GM12878 (cell line): Measurements from ENCODE around the gene TNIP1. TPM values are rescaled to one million over a fixed set of nuclear protein-coding genes. Genes with fewer than 3 reads are reported as not detected.

Source experiments
- ATAC-seq: fragments of 200-7000 bp; cut with Tn5 transposase; 3 replicates; pipeline ENCODE4 v1.9.1; 2020; ENCODE audit warnings: mild to moderate bottlenecking, moderate library complexity
- BruUV-seq: library from RNA; stranded (reverse); fragments of 400-500 nt; replicated peaks from 2 replicates; lab custom pipeline; 2021; lab: Mats Ljungman, UMichigan
- CTCF ChIA-PET: fragments of 300-600 bp; sonication (Branson Sonifier 250); formaldehyde crosslinking; extraction: SDS; loops from one replicate; lab custom pipeline; 2021; ENCODE audit warnings: inconsistent platforms; lab: Yijun Ruan, JAX
- POLR2A ChIA-PET: fragments of 350-600 bp; formaldehyde crosslinking; extraction: SDS; loops from one replicate; lab custom pipeline; 2021; ENCODE audit warnings: inconsistent platforms; lab: Charles Lee
- RAD21 ChIA-PET: fragments of 300-600 bp; sonication (Branson Sonifier 250); formaldehyde crosslinking; loops from one replicate; lab custom pipeline; 2023; ENCODE audit warnings: antibody characterized with exemption; ENCODE audit not compliant: unreplicated experiment; lab: Charles Lee
- SMC1A ChIA-PET: fragments of 300-600 bp; sonication (Branson Sonifier 250); formaldehyde crosslinking; loops from one replicate; lab custom pipeline; 2023; ENCODE audit not compliant: unreplicated experiment, uncharacterized antibody; lab: Charles Lee
- DNase-seq: peaks from one replicate; pipeline ENCODE4 v3.0.0-alpha.2; 2011; ENCODE audit warnings: low read depth, low spot score
- FAIRE-seq: peaks from 3 replicates; lab custom pipeline; 2011; peaks lifted over from hg19 to GRCh38; lab: Jason Lieb, UNC
- H2AFZ ChIP-seq: 2 replicates; pipeline ENCODE4 v1.6.0; 2011; ENCODE audit warnings: low read depth, low read length, control low read depth; ENCODE audit not compliant: control insufficient read depth
- H3K27ac ChIP-seq: 2 replicates; pipeline ENCODE4 v1.5.1; 2011; ENCODE audit warnings: control low read depth; ENCODE audit not compliant: control insufficient read depth, insufficient read depth
- H3K27me3 ChIP-seq, 2 experiments: replicated peaks in 1 of 2; 2 replicates each; pipeline versions ENCODE4 v1.6.0 to v1.6.1; 2011; ENCODE audit warnings: low read length in 1 of 2; ENCODE audit not compliant: control insufficient read depth in 2 of 2, insufficient read depth in 2 of 2
- H3K36me3 ChIP-seq, 2 experiments: 2 replicates each; pipeline ENCODE4 v1.5.1; 2011; ENCODE audit warnings: low read length in 1 of 2; ENCODE audit not compliant: control insufficient read depth in 2 of 2, insufficient read depth in 2 of 2
- H3K4me1 ChIP-seq: 2 replicates; pipeline ENCODE4 v1.6.1; 2011; ENCODE audit warnings: mild to moderate bottlenecking, low read length, moderate library complexity, mixed read lengths; ENCODE audit not compliant: control insufficient read depth, insufficient read depth
- H3K4me2 ChIP-seq: 2 replicates; pipeline ENCODE4 v1.6.0; 2011; ENCODE audit warnings: control low read depth; ENCODE audit not compliant: control insufficient read depth, insufficient read depth
- H3K4me3 ChIP-seq: fragments of 200-600 bp; sonication (generic); 2 replicates; pipeline ENCODE4 v1.5.1; 2016
- H3K79me2 ChIP-seq: 2 replicates; pipeline ENCODE4 v1.6.0; 2011; ENCODE audit warnings: low read length; ENCODE audit not compliant: control insufficient read depth, insufficient read depth
- H3K9ac ChIP-seq: 2 replicates; pipeline ENCODE4 v1.8.0; 2011; ENCODE audit warnings: low read length, control low read depth, mixed read lengths; ENCODE audit not compliant: control insufficient read depth, insufficient read depth
- H3K9me3 ChIP-seq: replicated peaks from 3 replicates; pipeline ENCODE4 v1.5.1; 2011; ENCODE audit warnings: mild to moderate bottlenecking, low read length; ENCODE audit not compliant: control insufficient read depth, insufficient read depth
- H4K20me1 ChIP-seq: 2 replicates; pipeline ENCODE4 v1.6.0; 2011; ENCODE audit not compliant: control insufficient read depth, insufficient read depth
- EGR1 ChIP-seq, 2 experiments: IDR thresholded peaks; 1 replicate in 1 of 2; 2 replicates in 1 of 2; pipeline ENCODE4 v1.6.1; 2011 to 2012; ENCODE audit warnings: low read depth in 2 of 2, low read length in 2 of 2, borderline replicate concordance in 1 of 2, mild to moderate bottlenecking in 1 of 2, moderate library complexity in 1 of 2
- NFIC ChIP-seq: IDR thresholded peaks from 2 replicates; pipeline ENCODE4 v1.6.1; 2012; ENCODE audit warnings: low read depth, mild to moderate bottlenecking, inconsistent platforms, low read length, moderate library complexity
- PBX3 ChIP-seq: IDR thresholded peaks from 2 replicates; pipeline ENCODE4 v1.6.1; 2011; ENCODE audit warnings: mild to moderate bottlenecking, low read depth, low read length, moderate library complexity; ENCODE audit not compliant: insufficient replicate concordance
- POLR2A ChIP-seq: IDR thresholded peaks from 2 replicates; pipeline ENCODE4 v1.6.1; 2011; ENCODE audit warnings: low read depth, mild to moderate bottlenecking, low read length
- WGBS: methylation state at CpG from one replicate; pipeline ENCODE4 v1.1.6; 2016; ENCODE audit warnings: low lambda C conversion rate; ENCODE audit not compliant: insufficient replicate concordance, insufficient coverage; ENCODE audit errors: missing lambda C conversion rate; 5-methylcytosine and 5-hydroxymethylcytosine counted together
- in situ Hi-C: fragments of 300-500 bp; cut with MboI; formaldehyde crosslinking; loops from 9 replicates; pipeline ENCODE4 v1.14.3; 2018; ENCODE audit warnings: mixed read lengths
- intact Hi-C: fragments of 100-400 bp; cut with micrococcal nuclease; formaldehyde crosslinking; loops from one replicate; pipeline ENCODE4 v1.14.2; 2022; ENCODE audit not compliant: unreplicated experiment
- polyA plus RNA-seq, 11 experiments: library from polyadenylated mRNA; depleted of rRNA in 4 of 11; unstranded in 6 of 11; stranded (reverse) in 5 of 11; fragments of >200 nt; fragmentation: Nextera tagmentation in 4 of 11; fragmentation: Illumina TruSeq in 1 of 11; extraction: Ambion mirVana in 4 of 11; extraction: Trizol in 1 of 11; gene quantifications; 1 replicate in 1 of 11; 2 replicates in 10 of 11; pipeline versions ENCODE4 v1.2.1 to v1.2.3, GENCODE V29; 2011 to 2016; ENCODE audit warnings: inconsistent platforms in 2 of 11, missing spikeins in 2 of 11, low read depth in 1 of 11
- total RNA-seq, 4 experiments: library from RNA; depleted of rRNA in 3 of 4; stranded (reverse); fragments of >200 nt in 3 of 4; fragmentation: Illumina TruSeq in 1 of 4; extraction: Trizol in 1 of 4; gene quantifications; 2 replicates each; pipeline versions ENCODE4 v1.2.1 to v1.2.3, GENCODE V29; 2013 to 2021

Gene TNIP1
- total and polyA plus RNA-seq, 10 of the 15 experiments (the other 5 are each of a cell fraction or from before 2014, with no cell fraction given): 4.4 to 279 (median 150) TPM

- H3K27me3 ChIP-seq: no peaks in the 10 kb centered on the region
- no TSS peak for BruUV-seq
- H3K9me3 ChIP-seq: no peaks in the 10 kb centered on the region; the same call in 2 of the 3 replicates
- peaks cover 45% of the 10 kb centered on the region for H3K4me1 ChIP-seq
- peak overlapping the region; percentile 89 for H3K4me3 ChIP-seq
- H3K36me3 ChIP-seq: peaks cover 12 to 54% of the 10 kb centered on the region in 2 experiments
- CTCF ChIA-PET: interaction anchor here (0.7 to 7.5 kb wide), 11 partner anchors 8 to 242 kb away, joined by 3 to 60 read pairs (median 5); no protein-coding TSS in a partner anchor
- no peak for FAIRE-seq
- intact Hi-C loops: loop anchor here (5.0 kb wide), 1 partner anchor 36 kb away; no protein-coding TSS in a partner anchor
- H3K9ac ChIP-seq: peak overlapping the region; percentile 53; the same call in 1 of the 2 replicates
- SMC1A ChIA-PET: interaction anchor here (0.7 to 10.8 kb wide), 7 partner anchors 10 to 40 kb away, joined by 3 to 97 read pairs (median 4); no protein-coding TSS in a partner anchor
- peak overlapping the region; percentile 100 for H3K4me2 ChIP-seq
- in situ Hi-C loops: no loop called here
- H4K20me1 ChIP-seq: peaks cover 31% of the 10 kb centered on the region
- TF ChIP-seq POLR2A (peak; percentile 63), PBX3 (peak; percentile 20), NFIC (no peak), EGR1 (IDR thresholded peaks at IDR 0.05; ENCODE audit: borderline replicate concordance in 1 of 2, low read depth in 2 of 2, low read length in 2 of 2) (peak in 1 of 2 experiments; percentile 61; a peak in 1 of 3 replicates)
- H2AFZ ChIP-seq: no peak overlapping the region
- H3K27ac ChIP-seq: peak overlapping the region; percentile 90
- DNase-seq: no peak
- POLR2A ChIA-PET: interaction anchor here (0.5 to 14.3 kb wide), 4 partner anchors 10 to 177 kb away, joined by 3 to 222 read pairs (median 4); no protein-coding TSS in a partner anchor
- WGBS: 0% methylated on average over 5 of the region's 5 CpGs
- RAD21 ChIA-PET: interaction anchor here (0.9 to 2.0 kb wide), 4 partner anchors 11 to 42 kb away, joined by 3 to 10 read pairs (median 6); no protein-coding TSS in a partner anchor
- peak; percentile 7 for ATAC-seq
- peaks cover 99% of the 10 kb centered on the region for H3K79me2 ChIP-seq
Observed at GRCh38 chr5:151075698-151076331, 5.0 kb downstream of the TNIP1 start.
